ENCODE data around the gene PCYOX1L.

GRCh38 chr5:149380466-149381121 is 22.7 kb downstream of the PCYOX1L start:
- TF ChIP-seq PKNOX1 (IDR thresholded peaks at IDR 0.05): no peak
- no peak for TF ChIP-seq TARDBP (IDR thresholded peaks at IDR 0.05)
- TF ChIP-seq FOXM1 (IDR thresholded peaks at IDR 0.05; ENCODE audit: borderline replicate concordance): no peak
- no peak for TF ChIP-seq SUZ12 (IDR thresholded peaks at IDR 0.05)
- no peak for TF ChIP-seq SP1 (IDR thresholded peaks at IDR 0.05)
- TF ChIP-seq ARNT (IDR thresholded peaks at IDR 0.05): no peak
- TF ChIP-seq BHLHE40 (IDR thresholded peaks at IDR 0.05; ENCODE audit: borderline replicate concordance): no peak
- no peak for TF ChIP-seq FOXK2 (IDR thresholded peaks at IDR 0.05)
- no peak for TF ChIP-seq LEF1 (IDR thresholded peaks at IDR 0.05; ENCODE audit: borderline replicate concordance)
- TF ChIP-seq HDGF (IDR thresholded peaks at IDR 0.05; ENCODE audit: borderline replicate concordance): no peak
